ENCODE data around the gene PPP6R2. TPM values are rescaled to one million over a fixed set of nuclear protein-coding genes. Genes with fewer than 3 reads are reported as not detected.
A peak's percentile ranks its signal among the peaks of the same experiment; 100 is the strongest.

Gene PPP6R2
- polyA plus RNA-seq, 3 donors, result 9.1 to 74.5 (median 10.3) TPM

DNA sequence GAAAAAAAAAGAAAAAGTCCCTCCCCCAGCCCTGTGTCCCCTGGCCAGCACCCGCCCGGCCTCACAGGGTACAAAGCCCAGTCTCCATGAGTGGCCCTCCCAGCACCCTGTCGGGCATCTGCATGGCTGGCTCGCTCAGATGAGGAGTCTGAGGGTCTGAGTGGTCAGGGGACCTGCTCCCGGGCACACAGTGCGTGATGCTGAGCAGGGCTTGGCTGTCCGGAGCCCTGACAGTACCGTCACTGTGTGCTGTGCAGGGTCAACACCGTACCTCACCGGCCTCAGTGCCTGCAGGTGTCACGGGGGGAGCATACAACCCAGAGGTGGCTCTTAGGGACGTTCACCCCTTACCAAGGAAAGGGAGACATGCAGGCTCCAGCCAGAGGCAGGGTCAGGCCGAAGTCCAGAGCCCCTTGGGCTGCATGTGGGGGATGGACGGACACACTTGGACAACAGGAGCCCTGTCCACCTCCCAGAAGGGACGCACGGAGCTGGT lies 32.1 kb upstream of the PPP6R2 start:
- no peak overlapping the region for H3K4me3 ChIP-seq (replicated peaks in 1 of 3; ENCODE audit: low read depth in 2 of 3, low read length in 3 of 3)
- H3K9ac ChIP-seq (ENCODE audit: insufficient read depth, low read length, poor library complexity, severe bottlenecking), result no peak overlapping the region
- peaks cover 15% of the 10 kb centered on the region for H4K20me1 ChIP-seq (ENCODE audit: insufficient read depth, low read length)
- H3K4me3 Mint-ChIP-seq, result no peak overlapping the region
- H3K4me2 ChIP-seq (replicated peaks; ENCODE audit: extremely low read depth, low read length, poor library complexity, severe bottlenecking), result no peak overlapping the region
- no peak overlapping the region for H2AFZ ChIP-seq (ENCODE audit: insufficient read depth, low read depth, low read length, poor library complexity, severe bottlenecking)
- 95% methylated on average over 6 of the region's 16 CpGs for WGBS (ENCODE audit: insufficient coverage)
- intact Hi-C loops (cut with micrococcal nuclease), result no loop called here
- H3K27me3 Mint-ChIP-seq (ENCODE audit: low read depth in 3 of 3), result peaks cover 2 to 3% (median 3%) of the 10 kb centered on the region in 3 donors
- no peak overlapping the region for H3K27ac ChIP-seq (ENCODE audit: low read depth in 1 of 2, low read length in 2 of 2)
- no peaks in the 10 kb centered on the region for H3K27me3 ChIP-seq (ENCODE audit: control insufficient read depth in 2 of 2, insufficient read depth in 2 of 2, low read length in 2 of 2)
- peaks cover 0 to 2% (median 0%) of the 10 kb centered on the region in 7 donors for H3K9me3 Mint-ChIP-seq
- no peaks in the 10 kb centered on the region for H3K9me3 ChIP-seq (replicated peaks in 1 of 2; ENCODE audit: control insufficient read depth in 1 of 2, insufficient read depth in 1 of 2, low read length in 2 of 2)
- peaks cover 24% of the 10 kb centered on the region for H3K79me2 ChIP-seq (ENCODE audit: insufficient read depth, low read length)
- peaks cover 48% of the 10 kb centered on the region in 2 donors for H3K4me1 ChIP-seq (ENCODE audit: control insufficient read depth in 1 of 2, insufficient read depth in 2 of 2, low read length in 2 of 2)
- H3K36me3 ChIP-seq (replicated peaks in 1 of 2; ENCODE audit: control insufficient read depth in 1 of 2, insufficient read depth in 2 of 2, low read length in 2 of 2), result peaks cover 0 to 4% of the 10 kb centered on the region in 2 donors
- no peak overlapping the region for H3K27ac Mint-ChIP-seq
- TF ChIP-seq, protein P1, sequence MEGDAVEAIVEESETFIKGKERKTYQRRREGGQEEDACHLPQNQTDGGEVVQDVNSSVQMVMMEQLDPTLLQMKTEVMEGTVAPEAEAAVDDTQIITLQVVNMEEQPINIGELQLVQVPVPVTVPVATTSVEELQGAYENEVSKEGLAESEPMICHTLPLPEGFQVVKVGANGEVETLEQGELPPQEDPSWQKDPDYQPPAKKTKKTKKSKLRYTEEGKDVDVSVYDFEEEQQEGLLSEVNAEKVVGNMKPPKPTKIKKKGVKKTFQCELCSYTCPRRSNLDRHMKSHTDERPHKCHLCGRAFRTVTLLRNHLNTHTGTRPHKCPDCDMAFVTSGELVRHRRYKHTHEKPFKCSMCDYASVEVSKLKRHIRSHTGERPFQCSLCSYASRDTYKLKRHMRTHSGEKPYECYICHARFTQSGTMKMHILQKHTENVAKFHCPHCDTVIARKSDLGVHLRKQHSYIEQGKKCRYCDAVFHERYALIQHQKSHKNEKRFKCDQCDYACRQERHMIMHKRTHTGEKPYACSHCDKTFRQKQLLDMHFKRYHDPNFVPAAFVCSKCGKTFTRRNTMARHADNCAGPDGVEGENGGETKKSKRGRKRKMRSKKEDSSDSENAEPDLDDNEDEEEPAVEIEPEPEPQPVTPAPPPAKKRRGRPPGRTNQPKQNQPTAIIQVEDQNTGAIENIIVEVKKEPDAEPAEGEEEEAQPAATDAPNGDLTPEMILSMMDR (IDR thresholded peaks at IDR 0.05), result no peak
- peaks cover 39% of the 10 kb centered on the region for H3K4me1 Mint-ChIP-seq
- peaks cover 2 to 8% of the 10 kb centered on the region in 2 donors for H3K36me3 Mint-ChIP-seq
- no peak for DNase-seq

DNA sequence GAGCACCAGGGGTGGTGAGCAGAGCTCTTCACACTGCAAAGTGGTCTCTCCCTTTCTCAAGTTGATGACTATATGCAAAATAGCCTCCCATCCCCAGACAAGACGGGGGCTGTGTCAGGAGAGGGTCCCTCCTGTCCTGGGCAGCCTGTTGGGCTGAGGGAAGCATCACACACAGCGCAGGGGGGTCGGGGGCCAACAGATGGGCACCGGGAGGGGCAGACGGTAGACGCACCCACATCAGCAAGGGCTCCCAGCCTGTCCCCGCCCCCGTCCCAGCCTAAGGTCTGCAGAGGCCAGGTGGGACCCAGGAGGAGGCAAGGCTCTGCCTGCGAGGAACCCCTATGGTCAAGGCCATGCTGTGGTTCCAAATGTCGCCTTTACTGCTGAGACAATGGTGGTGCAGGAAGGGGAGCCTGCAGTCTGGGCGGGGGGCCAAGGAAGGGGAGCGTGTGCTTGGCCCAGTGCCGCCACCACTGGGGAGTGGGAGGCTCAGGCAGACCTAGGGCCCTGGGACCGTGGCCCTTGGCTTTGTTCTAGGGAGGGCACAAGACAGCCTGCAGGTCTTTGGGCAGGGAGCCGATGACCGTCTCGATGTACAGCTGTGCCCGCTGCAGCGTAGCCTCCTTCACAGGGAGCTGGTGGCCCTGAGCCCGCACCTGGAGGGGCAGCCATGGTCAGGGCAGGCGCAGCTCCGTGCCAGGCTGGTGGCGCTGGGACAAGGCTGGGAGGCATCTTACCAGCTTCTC lies 31.3 kb upstream of the PPP6R2 start:
- no peaks in the 10 kb centered on the region for H3K27me3 ChIP-seq (ENCODE audit: control insufficient read depth in 2 of 2, insufficient read depth in 2 of 2, low read length in 2 of 2)
- WGBS (ENCODE audit: insufficient coverage), result 93% methylated on average over 22 of the region's 23 CpGs
- no peak overlapping the region for H3K27ac Mint-ChIP-seq
- H3K36me3 ChIP-seq (replicated peaks in 1 of 2; ENCODE audit: control insufficient read depth in 1 of 2, insufficient read depth in 2 of 2, low read length in 2 of 2), result peaks cover 0 to 4% of the 10 kb centered on the region in 2 donors
- TF ChIP-seq, protein P1 (IDR thresholded peaks at IDR 0.05), result no peak
- H3K27me3 Mint-ChIP-seq (ENCODE audit: low read depth in 3 of 3), result peaks cover 2 to 5% (median 3%) of the 10 kb centered on the region in 3 donors
- H3K9ac ChIP-seq (ENCODE audit: insufficient read depth, low read length, poor library complexity, severe bottlenecking), result no peak overlapping the region
- H2AFZ ChIP-seq (ENCODE audit: insufficient read depth, low read depth, low read length, poor library complexity, severe bottlenecking), result no peak overlapping the region
- no peaks in the 10 kb centered on the region for H3K9me3 ChIP-seq (replicated peaks in 1 of 2; ENCODE audit: control insufficient read depth in 1 of 2, insufficient read depth in 1 of 2, low read length in 2 of 2)
- H3K4me2 ChIP-seq (replicated peaks; ENCODE audit: extremely low read depth, low read length, poor library complexity, severe bottlenecking), result no peak overlapping the region
- intact Hi-C loops (cut with micrococcal nuclease), result no loop called here
- no peak overlapping the region for H3K27ac ChIP-seq (ENCODE audit: low read depth in 1 of 2, low read length in 2 of 2)
- H3K79me2 ChIP-seq (ENCODE audit: insufficient read depth, low read length), result peaks cover 16% of the 10 kb centered on the region
- no peak overlapping the region for H3K4me3 Mint-ChIP-seq
- peaks cover 8% of the 10 kb centered on the region for H4K20me1 ChIP-seq (ENCODE audit: insufficient read depth, low read length)
- DNase-seq, result peak in 1 of 3 donors; percentile 3
- no peak overlapping the region for H3K4me3 ChIP-seq (replicated peaks in 1 of 3; ENCODE audit: low read depth in 2 of 3, low read length in 3 of 3)
- peaks cover 2 to 5% of the 10 kb centered on the region in 2 donors for H3K36me3 Mint-ChIP-seq
- peaks cover 39% of the 10 kb centered on the region for H3K4me1 Mint-ChIP-seq
- H3K4me1 ChIP-seq (ENCODE audit: control insufficient read depth in 1 of 2, insufficient read depth in 2 of 2, low read length in 2 of 2), result peaks cover 48% of the 10 kb centered on the region in 2 donors
- H3K9me3 Mint-ChIP-seq, result peaks cover 0 to 2% (median 0%) of the 10 kb centered on the region in 7 donors
